KG1 (cell line): Measurements from ENCODE around the gene TIPARP.
"Not testable (repeated sequence)": the region's sequence is repeated elsewhere in the genome, so short reads cannot be mapped to it uniquely, and the experiment has no call there.

ENCODE experiments used
- DNase-seq: peaks from one replicate; lab custom pipeline; 2025; lab: John Stamatoyannopoulos, UW

The TIPARP gene

DNA sequence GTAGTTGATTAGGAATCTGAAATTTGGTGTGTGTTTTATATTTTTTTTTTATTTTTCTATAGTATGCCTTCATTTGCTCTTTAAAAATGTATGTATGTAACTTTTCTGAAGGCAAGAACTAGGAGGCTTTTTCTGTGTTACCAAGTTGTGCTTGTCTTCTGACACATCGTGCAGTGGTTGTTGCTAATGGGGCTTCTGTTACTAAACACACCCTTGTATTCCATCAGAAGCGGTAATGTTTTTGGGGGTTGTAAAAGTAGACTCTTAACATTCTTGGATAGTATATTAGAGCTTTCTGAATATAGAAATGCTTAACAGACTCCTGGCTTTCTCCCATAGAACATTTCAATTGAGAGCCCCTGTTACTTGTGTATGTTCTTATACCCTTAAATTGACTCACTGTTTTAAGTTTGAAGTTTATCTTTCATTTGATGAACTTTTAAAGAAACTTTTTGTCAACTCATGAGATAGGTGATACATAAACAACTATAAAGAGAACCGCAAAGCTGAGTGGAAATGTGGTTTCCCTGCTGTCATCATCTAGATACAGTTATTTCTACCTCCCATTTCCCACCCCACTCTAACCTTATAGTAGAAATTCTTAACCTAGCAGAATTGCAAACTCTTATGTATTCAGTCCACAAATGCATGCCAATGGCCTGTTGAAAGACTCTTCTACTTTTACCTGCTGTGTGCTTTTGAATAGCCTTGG, 2.5 kb downstream of the TIPARP start:
- no peak for DNase-seq

DNA sequence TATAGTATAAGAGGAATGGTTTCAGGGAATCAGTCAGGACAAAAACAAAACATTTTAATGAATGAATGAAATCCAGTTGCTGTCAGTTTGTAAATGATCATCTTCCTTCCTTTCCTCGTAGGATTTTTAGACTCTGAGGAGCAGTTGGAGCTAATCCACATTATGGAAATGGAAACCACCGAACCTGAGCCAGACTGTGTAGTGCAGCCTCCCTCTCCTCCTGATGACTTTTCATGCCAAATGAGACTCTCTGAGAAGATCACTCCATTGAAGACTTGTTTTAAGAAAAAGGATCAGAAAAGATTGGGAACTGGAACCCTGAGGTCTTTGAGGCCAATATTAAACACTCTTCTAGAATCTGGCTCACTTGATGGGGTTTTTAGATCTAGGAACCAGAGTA, 3.1 kb downstream of the TIPARP start:
- no peak for DNase-seq

DNA sequence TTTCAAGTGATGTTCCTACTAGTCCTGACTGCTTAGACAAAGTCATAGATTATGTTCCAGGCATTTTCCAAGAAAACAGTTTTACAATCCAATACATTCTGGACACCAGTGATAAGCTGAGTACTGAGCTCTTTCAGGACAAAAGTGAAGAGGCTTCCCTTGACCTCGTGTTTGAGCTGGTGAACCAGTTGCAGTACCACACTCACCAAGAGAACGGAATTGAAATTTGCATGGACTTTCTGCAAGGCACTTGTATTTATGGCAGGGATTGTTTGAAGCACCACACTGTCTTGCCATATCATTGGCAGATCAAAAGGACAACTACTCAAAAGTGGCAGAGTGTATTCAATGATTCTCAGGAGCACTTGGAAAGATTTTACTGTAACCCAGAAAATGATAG, 3.8 kb downstream of the TIPARP start:
- DNase-seq: no peak

DNA sequence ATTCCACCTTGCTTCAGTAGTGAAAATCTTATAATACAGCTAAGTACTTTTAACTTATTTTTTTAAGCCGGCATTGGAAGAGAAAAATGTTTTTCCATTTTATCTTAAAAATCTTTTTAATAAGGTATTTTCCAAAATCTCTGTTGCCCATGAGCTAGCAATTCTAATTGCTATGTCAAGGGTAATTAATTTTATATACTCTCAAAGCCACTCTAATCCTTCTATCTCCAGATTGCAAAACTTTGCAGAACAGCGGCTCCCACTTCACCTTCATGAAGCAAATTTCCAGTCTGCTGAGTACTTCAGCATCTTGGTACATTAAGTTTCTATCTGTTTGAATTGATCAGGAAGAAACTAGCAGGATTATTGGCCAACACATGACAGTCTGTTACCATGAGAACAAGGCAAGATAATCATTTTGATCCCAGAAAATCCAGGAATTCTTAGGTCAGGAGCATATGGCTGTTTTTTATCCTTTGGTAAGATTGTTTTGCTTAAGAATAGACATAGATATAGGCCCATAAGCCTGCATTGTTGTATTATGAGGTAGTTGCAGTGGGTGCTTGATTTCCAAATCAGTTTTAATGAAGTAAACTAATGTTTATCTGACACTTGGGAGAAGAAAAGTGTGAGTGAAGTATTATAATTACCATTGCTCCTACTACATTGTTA, 6.0 kb downstream of the TIPARP start:
- DNase-seq: no peak

DNA sequence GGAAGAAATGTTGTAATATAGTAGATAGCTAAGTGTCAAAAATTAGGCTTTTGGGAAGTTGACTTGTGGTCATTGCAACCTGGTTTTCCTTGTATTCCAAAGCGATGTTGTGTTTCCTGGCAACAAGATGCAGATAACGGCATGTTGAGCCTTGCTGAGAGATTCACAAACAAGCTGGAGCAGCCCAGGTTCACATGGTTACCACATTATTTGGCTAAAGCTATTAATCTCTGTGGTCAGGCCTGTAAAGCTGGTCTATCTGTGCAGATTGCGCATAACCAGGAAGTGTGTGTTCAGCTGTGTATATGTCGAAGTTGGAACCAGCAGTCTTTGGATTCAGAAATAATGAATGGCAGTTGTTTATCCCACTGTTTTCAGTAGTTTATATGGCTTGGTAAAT, 6.6 kb downstream of the TIPARP start:
- DNase-seq: no peak

DNA sequence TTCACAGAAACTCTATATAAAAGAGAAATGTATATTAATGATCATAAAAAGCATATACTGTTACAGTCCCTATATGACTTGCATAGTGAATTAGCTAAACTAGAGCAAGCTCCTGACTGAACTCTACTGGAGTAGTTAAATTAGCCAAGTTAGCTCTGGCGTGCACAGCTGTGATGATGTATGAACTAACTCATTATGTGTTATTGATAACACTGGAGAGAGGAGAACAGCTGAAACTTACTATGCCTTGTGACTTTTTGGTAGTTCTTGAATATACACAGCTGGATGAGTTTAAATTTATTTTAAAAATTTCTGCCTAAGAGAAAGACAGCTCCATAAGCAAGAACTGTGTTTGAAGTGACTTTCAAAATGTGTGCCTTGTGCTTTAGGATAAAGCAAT, 8.1 kb downstream of the TIPARP start:
- DNase-seq: no peak

DNA sequence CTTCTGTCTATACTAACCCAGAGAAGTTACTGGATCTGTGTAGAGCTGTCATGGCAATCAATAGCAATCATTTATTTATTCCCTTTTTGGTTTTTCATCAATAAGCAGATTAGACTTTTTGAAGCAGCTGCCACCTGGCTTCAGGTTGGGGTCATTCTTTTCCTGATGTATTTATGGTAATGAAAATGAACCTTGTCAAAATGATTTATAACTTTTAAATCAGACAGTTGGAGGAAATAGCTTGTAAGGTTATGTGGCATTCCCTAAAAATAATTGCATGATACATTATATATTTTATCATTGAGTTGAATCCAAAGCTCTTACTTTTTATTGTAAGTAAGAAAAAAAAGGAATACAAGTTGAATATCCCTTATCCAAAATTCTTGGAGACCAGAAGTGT, 8.6 kb downstream of the TIPARP start:
- DNase-seq: no peak

DNA sequence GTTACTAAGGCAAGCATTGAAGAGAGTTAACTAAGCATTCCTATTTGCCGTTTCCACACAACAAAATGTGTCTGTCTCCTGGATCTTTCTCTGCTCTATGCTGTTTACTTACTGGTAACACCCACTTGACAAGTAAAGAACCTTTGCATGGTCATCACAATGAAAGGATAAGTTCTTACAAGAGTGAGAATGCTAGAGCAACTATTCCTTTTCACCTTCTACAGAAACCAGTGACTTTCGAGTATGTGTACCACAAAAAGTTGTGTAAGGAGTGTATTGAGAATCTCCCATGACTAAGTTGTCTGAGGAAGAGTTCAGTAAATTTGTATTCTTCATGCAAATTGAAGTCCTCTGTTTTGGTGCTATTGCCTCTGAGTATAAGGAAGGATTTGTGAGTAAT, 10.8 kb downstream of the TIPARP start:
- no peak for DNase-seq

DNA sequence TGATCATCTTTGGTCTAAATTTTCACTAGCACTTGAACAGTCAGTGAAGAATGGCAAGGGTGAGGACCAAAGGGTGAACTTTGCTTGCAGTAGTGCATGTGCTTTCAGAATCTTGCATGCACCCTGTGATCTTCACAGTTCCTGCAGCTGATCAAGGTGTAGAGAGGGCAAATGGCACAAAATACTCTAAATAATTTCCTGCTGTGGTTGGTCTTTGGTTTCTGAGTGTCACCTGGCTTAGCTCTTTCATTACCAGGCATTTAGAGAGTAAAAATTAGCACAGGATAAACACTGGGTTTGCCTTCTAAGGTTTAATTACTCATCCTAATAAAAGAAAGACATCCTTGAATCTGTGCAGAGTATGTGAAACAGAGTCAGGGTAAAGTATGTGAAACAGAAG, 11.4 kb downstream of the TIPARP start:
- DNase-seq: no peak

DNA sequence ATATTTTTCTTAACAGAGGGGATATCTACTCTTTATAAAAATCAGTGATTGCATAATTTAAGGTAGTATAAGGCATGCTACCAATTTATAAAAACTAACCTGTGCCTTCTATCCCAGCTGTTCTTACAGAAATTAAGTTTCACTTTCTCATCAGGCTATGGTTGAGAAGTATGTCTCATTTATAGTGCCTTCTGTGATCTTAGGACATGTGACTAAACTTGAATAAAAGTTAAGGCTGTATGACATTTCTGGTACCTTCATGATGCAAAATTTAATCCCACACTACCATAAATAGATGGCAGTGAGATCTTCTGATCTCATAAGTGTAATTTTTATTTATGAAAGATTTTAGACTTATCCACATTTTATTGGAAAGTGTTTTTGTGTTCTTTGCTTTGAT, 12.6 kb downstream of the TIPARP start:
- DNase-seq: no peak

DNA sequence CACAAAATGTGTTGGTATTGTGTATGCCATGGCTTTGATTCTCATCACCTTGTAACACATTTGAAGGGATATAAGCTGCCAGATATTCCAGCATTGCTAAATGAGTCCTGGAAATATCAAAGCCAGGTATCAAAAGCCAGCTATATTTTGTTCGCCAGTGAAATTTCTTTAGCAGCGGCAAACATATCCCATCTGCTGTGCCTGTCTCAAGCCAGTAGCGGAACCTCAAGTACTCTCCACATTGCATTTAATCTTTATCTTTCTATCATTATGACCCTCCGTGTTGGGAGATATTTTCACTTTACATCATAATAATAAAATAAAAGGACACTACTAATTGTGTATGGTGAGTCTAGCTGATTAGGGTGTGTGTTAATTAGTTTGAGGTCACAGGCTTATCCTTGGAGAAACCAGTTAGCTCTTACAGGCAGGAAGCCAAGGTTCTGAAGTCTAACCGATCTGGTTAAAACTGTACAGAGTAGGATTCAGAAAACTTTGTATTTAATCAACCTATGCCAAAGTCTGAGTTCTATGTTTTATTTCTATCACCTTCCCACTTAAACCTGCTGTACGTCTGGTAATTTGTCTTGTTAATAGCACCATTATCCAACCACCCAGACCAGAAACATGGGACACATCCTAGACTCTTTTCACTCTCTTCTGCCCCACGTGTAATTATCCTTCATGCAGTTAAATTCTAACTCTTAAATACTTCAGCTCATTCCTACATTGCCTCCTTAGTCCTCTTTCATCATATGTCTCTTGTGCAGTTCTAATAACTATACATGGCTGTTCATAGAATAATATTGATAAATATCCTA, 14.5 kb downstream of the TIPARP start:
- DNase-seq: no peak

DNA sequence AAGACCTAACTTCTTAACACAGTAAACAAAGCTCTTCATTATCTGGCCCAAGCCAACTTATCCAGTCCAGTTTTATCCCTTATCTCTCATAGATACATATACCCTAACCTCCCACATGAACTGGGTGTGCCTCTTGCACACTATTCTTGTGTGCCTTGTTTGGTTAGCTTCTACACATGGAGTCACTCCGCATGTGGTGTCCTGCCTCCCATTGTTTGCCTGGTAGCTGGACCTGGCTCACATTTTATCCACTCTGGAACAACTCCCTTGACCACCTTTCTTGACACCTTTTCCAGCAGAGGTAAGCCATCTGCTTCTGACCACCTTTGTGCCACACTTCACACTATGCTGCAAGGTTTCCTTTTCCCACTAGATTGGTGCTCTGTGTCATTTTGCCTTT, 15.2 kb downstream of the TIPARP start:
- DNase-seq: no peak

DNA sequence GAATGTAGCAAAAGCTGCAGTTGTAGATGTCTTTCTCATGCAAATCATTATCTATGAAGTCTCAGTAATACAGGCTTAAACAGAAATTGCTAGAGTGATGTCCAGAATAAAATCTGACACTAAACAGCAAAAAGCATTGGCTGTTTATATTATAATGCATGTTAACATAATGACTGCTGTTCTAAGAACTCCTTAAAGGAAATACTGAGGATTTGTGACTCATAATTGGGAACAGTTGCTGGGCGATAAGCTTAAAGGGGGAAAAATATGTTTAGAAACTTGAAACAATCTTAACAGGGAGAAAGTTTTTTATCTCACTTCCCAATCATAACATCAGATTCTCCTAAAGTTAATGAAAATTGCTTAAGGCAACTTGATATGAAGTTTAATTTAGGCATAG, 17.5 kb downstream of the TIPARP start:
- DNase-seq: no peak

DNA sequence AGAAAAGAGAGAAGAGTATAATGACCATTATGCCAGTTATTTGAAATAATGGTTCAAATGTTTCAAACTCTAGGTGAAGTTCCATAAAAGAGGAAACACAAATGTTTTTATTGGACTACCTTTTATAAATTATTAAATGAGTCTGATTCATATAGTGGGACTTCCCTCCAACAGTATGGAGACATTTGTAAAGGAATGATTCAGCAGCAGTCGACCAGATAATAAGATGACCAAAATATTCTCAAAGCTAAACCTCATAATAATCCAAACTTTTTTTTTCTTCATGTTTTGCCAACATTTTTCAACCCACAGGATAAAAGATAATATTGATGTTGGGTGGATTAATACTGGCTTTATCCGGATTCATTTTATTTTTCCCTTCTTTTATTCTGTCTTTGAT, 18.8 kb downstream of the TIPARP start:
- no peak for DNase-seq

DNA sequence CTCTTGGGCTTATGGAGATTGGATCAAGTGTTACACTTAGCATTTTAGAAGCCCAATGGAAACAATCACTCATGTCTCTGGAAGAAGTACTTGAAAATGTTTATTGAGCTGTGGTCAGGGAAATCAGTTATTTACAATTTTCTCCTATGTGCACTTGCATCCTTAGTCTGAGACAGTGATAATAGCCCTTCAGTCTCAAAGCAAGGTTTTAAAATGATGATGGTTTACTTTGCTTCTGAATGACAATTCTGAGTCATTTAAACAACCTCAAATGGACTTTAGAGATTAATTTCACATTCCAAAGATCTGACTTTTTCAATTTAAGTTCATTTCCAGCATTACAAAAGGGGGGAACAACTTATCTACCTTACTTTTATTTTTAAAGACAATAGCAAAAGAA, 20.1 kb downstream of the TIPARP start:
- no peak for DNase-seq

DNA sequence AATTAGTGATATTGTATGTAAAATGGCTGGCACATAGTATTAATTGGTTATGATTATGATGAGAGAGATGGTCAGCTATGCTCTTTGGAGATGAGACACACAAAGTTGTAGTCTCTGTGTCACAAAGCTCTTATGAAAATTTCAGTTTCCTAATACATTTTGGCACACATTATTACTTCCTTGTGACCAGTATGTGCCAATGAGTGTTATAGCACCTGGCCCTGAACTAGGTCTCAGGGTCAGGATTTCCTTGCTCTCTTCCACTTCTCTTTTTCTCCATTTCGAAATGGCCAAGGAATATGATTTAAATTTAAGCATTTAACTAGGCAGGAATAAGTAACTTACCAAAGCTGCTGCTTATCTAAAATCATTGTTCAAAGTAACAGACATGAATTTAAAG, 28.0 kb downstream of the TIPARP start:
- DNase-seq: no peak

DNA sequence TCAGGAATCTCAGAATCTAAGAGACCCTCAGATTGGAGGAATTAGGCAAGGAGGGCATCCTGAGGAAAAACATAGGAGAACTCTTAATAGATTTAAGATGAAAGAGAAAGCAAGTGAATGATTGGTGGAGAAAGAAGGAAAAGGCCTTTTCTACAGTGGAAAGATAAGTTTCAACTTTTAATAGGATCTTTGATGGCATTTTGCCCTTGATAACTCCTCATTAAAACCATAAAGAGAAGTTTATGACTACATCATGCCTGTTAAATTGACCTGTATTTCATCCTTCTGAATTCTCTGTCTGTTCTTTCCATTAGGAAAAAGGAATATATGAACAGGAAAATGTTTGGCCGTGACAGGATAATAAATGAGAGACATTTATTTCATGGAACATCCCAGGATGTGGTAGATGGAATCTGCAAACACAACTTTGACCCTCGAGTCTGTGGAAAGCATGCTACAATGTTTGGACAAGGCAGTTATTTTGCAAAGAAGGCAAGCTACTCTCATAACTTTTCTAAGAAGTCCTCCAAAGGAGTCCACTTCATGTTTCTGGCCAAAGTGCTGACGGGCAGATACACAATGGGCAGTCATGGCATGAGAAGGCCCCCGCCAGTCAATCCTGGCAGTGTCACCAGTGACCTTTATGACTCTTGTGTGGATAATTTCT, 30.1 kb downstream of the TIPARP start:
- DNase-seq: no peak

DNA sequence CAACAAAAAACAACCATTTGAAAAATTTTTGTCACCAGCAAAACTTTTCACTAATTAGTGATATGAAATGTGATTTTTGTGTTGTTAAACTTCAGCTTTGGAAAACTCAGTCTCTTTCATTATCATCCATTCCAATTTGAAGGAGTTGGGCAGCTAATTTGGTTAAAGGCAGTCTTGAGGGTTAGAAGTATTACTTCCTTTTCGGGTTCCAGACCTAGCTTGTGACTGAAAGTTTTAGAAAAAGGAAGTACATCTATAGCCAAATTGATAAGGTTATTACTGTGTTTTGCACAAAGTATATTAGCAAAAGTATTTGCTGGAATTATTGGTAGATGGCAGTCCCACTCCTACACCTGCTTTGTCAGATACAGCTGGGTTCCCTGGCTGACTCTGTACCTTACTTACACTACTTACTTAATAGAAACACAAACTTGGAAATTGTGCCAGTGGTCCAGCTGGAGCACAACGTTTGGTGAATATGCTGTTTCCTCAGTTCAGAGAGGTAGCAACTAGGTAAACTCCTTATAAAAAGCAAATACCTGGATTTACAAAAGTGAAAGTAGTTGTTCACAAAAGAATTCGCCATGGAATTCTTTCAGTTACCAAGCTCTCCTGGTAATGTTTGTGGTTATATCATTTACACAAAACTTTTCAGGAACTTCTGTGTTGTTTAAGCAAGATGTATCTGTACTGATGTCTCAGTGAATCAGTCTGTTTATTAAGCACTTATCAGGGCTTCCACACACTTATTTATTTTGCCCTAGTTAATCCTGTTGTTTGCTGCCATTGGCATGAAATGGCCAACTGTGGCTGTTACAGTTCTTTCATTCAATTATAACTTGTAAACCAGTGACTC, 31.6 kb downstream of the TIPARP start:
- no peak for DNase-seq

DNA sequence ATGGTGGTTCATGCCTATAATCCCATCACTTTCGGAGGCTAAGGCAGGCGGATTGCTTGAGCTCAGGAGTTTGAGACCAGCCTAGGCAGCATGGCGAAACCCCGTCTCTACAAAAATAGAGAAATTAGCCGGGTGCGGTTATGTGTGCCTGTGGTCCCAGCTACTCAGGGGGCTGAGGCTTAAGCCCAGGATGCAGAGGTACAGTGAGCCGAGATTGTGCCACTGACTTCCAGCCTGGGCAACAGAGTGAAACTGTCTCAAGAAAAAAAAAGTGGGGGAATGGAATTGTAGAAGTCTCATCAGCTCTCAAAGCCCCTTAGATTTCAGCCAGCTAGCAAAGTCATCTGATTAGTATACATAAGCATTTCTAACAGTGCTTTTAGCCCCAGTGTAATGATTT, 33.2 kb downstream of the TIPARP start:
- no peak for DNase-seq

DNA sequence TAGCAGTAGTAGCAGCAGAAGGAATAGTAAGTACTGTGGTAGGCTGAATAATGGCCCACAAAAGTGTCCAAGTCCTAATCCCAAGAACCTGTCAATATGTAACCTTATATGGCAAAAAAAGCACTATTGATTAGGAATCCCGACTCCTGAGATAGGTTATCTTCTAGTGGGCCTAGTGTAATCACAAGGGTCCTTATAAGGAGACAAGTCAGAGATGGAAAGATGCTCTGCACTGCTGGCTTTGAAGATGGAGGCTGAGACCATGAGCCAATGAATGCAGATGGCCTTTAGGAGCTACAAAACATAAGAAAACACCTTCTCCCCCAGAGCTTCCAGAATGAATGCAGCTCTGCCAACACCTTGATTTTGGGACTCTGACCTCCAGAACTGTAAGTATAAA, 36.0 kb downstream of the TIPARP start:
- DNase-seq: no peak

DNA sequence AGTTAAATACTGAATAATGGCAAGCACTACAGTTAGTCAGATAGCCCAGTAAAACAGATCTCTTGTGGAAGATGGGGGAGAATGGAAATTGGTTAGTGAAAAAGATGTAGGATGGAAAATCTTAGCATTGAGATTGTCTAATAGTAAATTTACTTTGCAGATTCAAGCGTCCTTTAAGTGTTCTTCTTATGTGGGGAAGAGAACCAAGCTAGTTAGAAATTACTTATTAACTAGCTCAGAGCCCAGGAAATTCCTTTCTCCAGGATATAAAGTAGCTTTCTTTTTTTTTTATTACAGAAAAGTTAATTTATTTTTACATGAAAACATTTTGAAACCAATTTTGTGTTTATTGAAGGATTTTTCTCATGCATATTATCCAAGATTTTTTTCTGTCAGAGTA, 36.7 kb downstream of the TIPARP start:
- no peak for DNase-seq

DNA sequence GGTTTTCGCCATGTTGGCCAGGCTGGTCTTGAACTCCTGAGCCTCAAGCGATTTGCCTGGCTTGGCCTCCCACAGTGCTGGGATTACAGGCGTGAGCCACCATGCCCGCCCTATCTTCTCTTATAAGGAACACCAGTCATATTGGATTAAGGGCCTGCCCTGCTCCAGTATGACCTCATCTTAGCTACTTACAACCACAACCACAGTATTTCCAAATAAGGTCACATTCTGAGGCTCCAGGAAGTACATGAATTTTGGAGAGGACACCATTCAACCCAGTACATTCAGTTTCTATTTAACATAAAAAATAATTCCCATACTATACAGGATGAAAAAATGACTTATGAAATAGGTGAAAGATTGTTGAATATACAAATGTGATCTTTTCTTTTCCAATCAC, 37.6 kb downstream of the TIPARP start:
- DNase-seq: not testable (repeated sequence)
